Hematopoietic multipotent progenitor cell treated with erythropoietin and hydrocortisone succinate and interleukin-3 and kit ligand, for 15 days (in vitro differentiated cells): Measurements from ENCODE around the gene TRAPPC3.

ENCODE experiments used
- DNase-seq: peaks from one replicate; pipeline ENCODE4 v3.0.0-alpha.2; 2015; ENCODE audit warnings: low spot score

TRAPPC3 gene

GRCh38 chr1:36151134-36151844 is 2.0 kb upstream of the TRAPPC3 start:
- DNase-seq = no peak

GRCh38 chr1:36150296-36151133 is 1.2 kb upstream of the TRAPPC3 start:
- peak; percentile 91 for DNase-seq

- no peak for DNase-seq
Measured at GRCh38 chr1:36149973-36150295, 648 bp upstream of the TRAPPC3 start.

GRCh38 chr1:36148821-36149236 is 457 bp downstream of the TRAPPC3 start:
- no peak for DNase-seq

- DNase-seq = no peak
Measured at GRCh38 chr1:36144413-36144812, 4.9 kb downstream of the TRAPPC3 start.

- DNase-seq = no peak
Measured at GRCh38 chr1:36143424-36143823, 5.9 kb downstream of the TRAPPC3 start.

GRCh38 chr1:36142121-36142520 is 7.2 kb downstream of the TRAPPC3 start:
- DNase-seq = no peak

GRCh38 chr1:36139521-36139920 is 9.8 kb downstream of the TRAPPC3 start:
- no peak for DNase-seq

- DNase-seq = no peak
Measured at GRCh38 chr1:36137776-36138175, 11.5 kb downstream of the TRAPPC3 start.

- no peak for DNase-seq
Measured at GRCh38 chr1:36137226-36137625, 12.1 kb downstream of the TRAPPC3 start.

- no peak for DNase-seq
Measured at GRCh38 chr1:36136535-36136934, 12.8 kb downstream of the TRAPPC3 start.

GRCh38 chr1:36135796-36136195 is 13.5 kb downstream of the TRAPPC3 start:
- no peak for DNase-seq

GRCh38 chr1:36135330-36135667 is 14.0 kb downstream of the TRAPPC3 start:
- no peak for DNase-seq

- DNase-seq = peak; percentile 28
Measured at GRCh38 chr1:36134505-36135329, 14.6 kb downstream of the TRAPPC3 start.

- no peak for DNase-seq
Measured at GRCh38 chr1:36134031-36134430, 15.3 kb downstream of the TRAPPC3 start.

GRCh38 chr1:36133484-36133883 is 15.8 kb downstream of the TRAPPC3 start:
- peak; percentile 60 for DNase-seq

GRCh38 chr1:36132029-36132428 is 17.3 kb downstream of the TRAPPC3 start:
- no peak for DNase-seq

GRCh38 chr1:36128905-36129206 is 20.4 kb downstream of the TRAPPC3 start:
- no peak for DNase-seq

- DNase-seq = no peak
Measured at GRCh38 chr1:36128126-36128904, 21.0 kb downstream of the TRAPPC3 start.

GRCh38 chr1:36126797-36127500 is 22.3 kb downstream of the TRAPPC3 start:
- no peak for DNase-seq

GRCh38 chr1:36126005-36126716 is 23.1 kb downstream of the TRAPPC3 start:
- DNase-seq = no peak
